HEK293 (cell line): Measurements from ENCODE around the gene FSIP1.

Experiments
- CTCF ChIA-PET: fragments of 350-600 bp; formaldehyde crosslinking; extraction: SDS; loops from one replicate; lab custom pipeline; 2021; ENCODE audit warnings: antibody characterized with exemption; lab: Yijun Ruan, JAX
- POLR2A ChIA-PET: fragments of 300-600 bp; formaldehyde crosslinking; extraction: SDS; loops from one replicate; lab custom pipeline; 2020; ENCODE audit warnings: antibody characterized with exemption, inconsistent platforms; lab: Yijun Ruan, JAX
- H3K27ac ChIP-seq: fragments of 200-500 bp; sonication (Bioruptor generic); 2 replicates; pipeline ENCODE4 v1.5.1; 2014; ENCODE audit warnings: low read depth, low read length, control low read depth, inconsistent platforms; ENCODE audit errors: extremely low read depth
- H3K36me3 ChIP-seq, 2 experiments: fragments of 200-500 bp in 1 of 2; sonication (Bioruptor generic) in 1 of 2; 1 replicate in 1 of 2; 2 replicates in 1 of 2; pipeline ENCODE4 v1.5.1; 2014 to 2017; ENCODE audit warnings: inconsistent platforms in 2 of 2, low read length in 2 of 2; ENCODE audit not compliant: control insufficient read depth in 2 of 2, insufficient read depth in 1 of 2
- H3K4me1 ChIP-seq: fragments of 200-500 bp; sonication (Bioruptor generic); 2 replicates; pipeline ENCODE4 v1.5.1; 2014; ENCODE audit warnings: mild to moderate bottlenecking, low read length, inconsistent platforms; ENCODE audit not compliant: control insufficient read depth, insufficient read depth
- H3K4me3 ChIP-seq: 2 replicates; pipeline ENCODE4 v1.5.1; 2011; ENCODE audit warnings: low read depth, mild to moderate bottlenecking, control low read depth, low read length, moderate library complexity
- H3K9me3 ChIP-seq: fragments of 200-500 bp; sonication (Bioruptor generic); 2 replicates; pipeline ENCODE4 v1.5.1; 2014; ENCODE audit warnings: low read depth, low read length, inconsistent platforms; ENCODE audit not compliant: control insufficient read depth, insufficient read depth
- BCL11B ChIP-seq: fragments of 450-650 bp; formaldehyde crosslinking; IDR thresholded peaks from 2 replicates; pipeline ENCODE4 v1.5.1; 2016; ENCODE audit warnings: low read depth, missing biosample characterization, missing genetic modification characterization
- KLF1 ChIP-seq: fragments of 450-650 bp; formaldehyde crosslinking; IDR thresholded peaks from 2 replicates; pipeline ENCODE4 v1.5.1; 2016; ENCODE audit warnings: missing biosample characterization, missing genetic modification characterization
- KLF8 ChIP-seq: fragments of 450-650 bp; formaldehyde crosslinking; IDR thresholded peaks from 2 replicates; pipeline ENCODE4 v1.5.1; 2016; ENCODE audit warnings: missing biosample characterization, missing genetic modification characterization
- MZF1 ChIP-seq: fragments of 450-650 bp; formaldehyde crosslinking; IDR thresholded peaks from 2 replicates; pipeline ENCODE4 v1.5.1; 2017; ENCODE audit warnings: missing biosample characterization, missing genetic modification characterization, borderline replicate concordance
- SCRT2 ChIP-seq: fragments of 450-650 bp; formaldehyde crosslinking; IDR thresholded peaks from 2 replicates; pipeline ENCODE4 v1.5.1; 2016; ENCODE audit warnings: missing biosample characterization, missing genetic modification characterization
- SETDB1 ChIP-seq: IDR thresholded peaks from one replicate; pipeline ENCODE4 v1.6.1; 2017; ENCODE audit warnings: mild to moderate bottlenecking, low read length, moderate library complexity, mixed read lengths; ENCODE audit not compliant: insufficient read length
- TRIM28 ChIP-seq: IDR thresholded peaks from 2 replicates; pipeline ENCODE4 v1.6.1; 2011; ENCODE audit warnings: low read length, control low read depth, borderline replicate concordance
- ZBTB11 ChIP-seq: fragments of 450-650 bp; formaldehyde crosslinking; conservative IDR thresholded peaks from 2 replicates; pipeline ENCODE4 v1.5.1; 2016; ENCODE audit warnings: low read depth, missing biosample characterization, missing genetic modification characterization
- ZFHX2 ChIP-seq: fragments of 450-650 bp; formaldehyde crosslinking; conservative IDR thresholded peaks from 2 replicates; pipeline ENCODE4 v1.5.1; 2016; ENCODE audit warnings: missing biosample characterization, missing genetic modification characterization
- ZNF10 ChIP-seq: fragments of 450-650 bp; formaldehyde crosslinking; IDR thresholded peaks from 2 replicates; pipeline ENCODE4 v1.5.1; 2017; ENCODE audit warnings: missing biosample characterization, missing genetic modification characterization
- ZNF155 ChIP-seq: fragments of 450-650 bp; formaldehyde crosslinking; IDR thresholded peaks from 2 replicates; pipeline ENCODE4 v1.5.1; 2016; ENCODE audit warnings: missing biosample characterization, missing genetic modification characterization
- ZNF16 ChIP-seq: fragments of 450-650 bp; formaldehyde crosslinking; IDR thresholded peaks from 2 replicates; pipeline ENCODE4 v1.5.1; 2016; ENCODE audit warnings: low read depth, missing biosample characterization, missing genetic modification characterization
- ZNF184 ChIP-seq: fragments of 450-650 bp; IDR thresholded peaks from 2 replicates; pipeline ENCODE4 v1.5.1; 2018; ENCODE audit warnings: missing biosample characterization, mild to moderate bottlenecking, missing genetic modification characterization
- ZNF280C ChIP-seq: fragments of 450-650 bp; formaldehyde crosslinking; IDR thresholded peaks from 2 replicates; pipeline ENCODE4 v1.5.1; 2016; ENCODE audit warnings: missing biosample characterization, missing genetic modification characterization
- ZNF341 ChIP-seq: fragments of 450-650 bp; formaldehyde crosslinking; IDR thresholded peaks from 2 replicates; pipeline ENCODE4; 2016; ENCODE audit warnings: low read depth, missing biosample characterization, missing genetic modification characterization
- ZNF423 ChIP-seq: fragments of 450-650 bp; formaldehyde crosslinking; IDR thresholded peaks from 2 replicates; pipeline ENCODE4 v1.5.1; 2016; ENCODE audit warnings: missing biosample characterization, missing genetic modification characterization
- ZNF510 ChIP-seq: fragments of 450-650 bp; formaldehyde crosslinking; IDR thresholded peaks from 2 replicates; pipeline ENCODE4 v1.5.1; 2018; ENCODE audit warnings: mild to moderate bottlenecking, missing genetic modification characterization, missing biosample characterization; ENCODE audit not compliant: insufficient replicate concordance
- ZNF513 ChIP-seq: fragments of 450-650 bp; IDR thresholded peaks from 2 replicates; pipeline ENCODE4 v1.5.1; 2018; ENCODE audit warnings: missing biosample characterization, missing genetic modification characterization
- ZNF530 ChIP-seq: fragments of 450-650 bp; formaldehyde crosslinking; IDR thresholded peaks from 2 replicates; pipeline ENCODE4 v1.5.1; 2016; ENCODE audit warnings: low read depth, missing biosample characterization, missing genetic modification characterization
- ZNF558 ChIP-seq: fragments of 450-650 bp; formaldehyde crosslinking; IDR thresholded peaks from 2 replicates; pipeline ENCODE4 v1.5.1; 2016; ENCODE audit warnings: missing biosample characterization, missing genetic modification characterization
- ZNF580 ChIP-seq: fragments of 450-650 bp; formaldehyde crosslinking; IDR thresholded peaks from 2 replicates; pipeline ENCODE4 v1.5.1; 2016; ENCODE audit warnings: missing biosample characterization, missing genetic modification characterization
- ZNF624 ChIP-seq: fragments of 450-650 bp; formaldehyde crosslinking; IDR thresholded peaks from 2 replicates; pipeline ENCODE4 v1.5.1; 2017; ENCODE audit warnings: missing biosample characterization, missing genetic modification characterization
- ZNF707 ChIP-seq: fragments of 450-650 bp; formaldehyde crosslinking; IDR thresholded peaks from 2 replicates; pipeline ENCODE4 v1.5.1; 2016; ENCODE audit warnings: missing biosample characterization, missing genetic modification characterization
- ZSCAN16 ChIP-seq: fragments of 450-650 bp; formaldehyde crosslinking; IDR thresholded peaks from 2 replicates; pipeline ENCODE4 v1.5.1; 2016; ENCODE audit warnings: missing biosample characterization, missing genetic modification characterization
- ZSCAN4 ChIP-seq: fragments of 450-650 bp; formaldehyde crosslinking; IDR thresholded peaks from 2 replicates; pipeline ENCODE4 v1.5.1; 2017; ENCODE audit warnings: missing biosample characterization, missing genetic modification characterization

FSIP1 gene

GRCh38 chr15:39807791-39808190, 25.1 kb upstream of the FSIP1 start:
- no peaks in the 10 kb centered on the region for H3K9me3 ChIP-seq
- H3K4me3 ChIP-seq = no peak overlapping the region
- TF ChIP-seq BCL11B (tag by site-specific recombination) = no peak
- TF ChIP-seq ZBTB11 = no peak
- TF ChIP-seq ZNF280C (tag by site-specific recombination) = no peak
- no peak for TF ChIP-seq ZNF580
- no peak for TF ChIP-seq ZNF510 (tag by site-specific recombination)
- no peak for TF ChIP-seq ZNF10 (tag by site-specific recombination)
- TF ChIP-seq TRIM28 = no peak
- TF ChIP-seq ZNF530 (tag by site-specific recombination) = no peak
- no peak for TF ChIP-seq ZNF155 (tag by site-specific recombination)
- no peak for TF ChIP-seq ZNF341 (tag by site-specific recombination)
- no peak for TF ChIP-seq ZNF624 (tag by site-specific recombination)
- TF ChIP-seq ZFHX2 (tag by site-specific recombination) = no peak
- TF ChIP-seq ZNF16 (tag by site-specific recombination) = no peak
- TF ChIP-seq SCRT2 (tag by site-specific recombination) = no peak
- no peak for TF ChIP-seq ZNF707 (tag by site-specific recombination)
- H3K4me1 ChIP-seq = no peaks in the 10 kb centered on the region
- no peaks in the 10 kb centered on the region for H3K36me3 ChIP-seq
- POLR2A ChIA-PET = no interaction called here
- CTCF ChIA-PET = no interaction called here
- no peak overlapping the region for H3K27ac ChIP-seq

- Histone ChIP-seq H3K4me3 (no peak overlapping the region), H3K4me1 (no peaks in the 10 kb centered on the region), H3K9me3 (no peaks in the 10 kb centered on the region), H3K36me3 (no peaks in the 10 kb centered on the region), H3K27ac (no peak overlapping the region)
- ChIA-PET POLR2A (no interaction called here), CTCF (interaction anchor here (0.6 kb wide), 1 partner anchor 219 kb away, joined by 3 read pairs; no protein-coding TSS in a partner anchor)
- TF ChIP-seq ZNF513 = no peak
- no peak for TF ChIP-seq ZSCAN4
- TF ChIP-seq SETDB1 = no peak
- TF ChIP-seq ZNF280C (tag by site-specific recombination) = no peak
- TF ChIP-seq MZF1 = no peak
- no peak for TF ChIP-seq ZSCAN16 (tag by site-specific recombination)
- no peak for TF ChIP-seq ZNF558 (tag by site-specific recombination)
- no peak for TF ChIP-seq ZNF184
- TF ChIP-seq ZNF423 (tag by site-specific recombination) = no peak
- no peak for TF ChIP-seq KLF8 (tag by site-specific recombination)
- no peak for TF ChIP-seq KLF1
Measured at GRCh38 chr15:39804026-39804425, 21.4 kb upstream of the FSIP1 start.
